Right lobe of liver (tissue), 6 donors: ENCODE results near the gene KDM8. TPM values are rescaled to one million over a fixed set of nuclear protein-coding genes. Genes with fewer than 3 reads are reported as not detected.

Experiments
- ATAC-seq, 4 donors: fragments of 200-7000 bp; cut with Tn5 transposase; one replicate each; pipeline ENCODE4 v1.9.1; 2020; ENCODE audit warnings: mild to moderate bottlenecking in 4 of 4, moderate library complexity in 4 of 4
- DNase-seq, 3 donors: peaks; one replicate each; pipeline ENCODE4 v3.0.0-alpha.2; 2020
- H3K27ac ChIP-seq, 3 donors: fragments of 200-600 bp; one replicate each; pipeline ENCODE4 v1.8.0; 2022
- H3K27me3 ChIP-seq, 2 donors: fragments of 200-600 bp; one replicate each; pipeline ENCODE4 v1.8.0; 2022
- H3K36me3 ChIP-seq, 4 donors: fragments of 200-600 bp; sonication (generic) in 1 of 4; one replicate each; pipeline versions ENCODE4 v1.5.1 to v1.8.0; 2017 to 2022; ENCODE audit warnings: control low read depth in 1 of 4
- H3K4me1 ChIP-seq, 4 donors: fragments of 200-600 bp; sonication (generic) in 1 of 4; one replicate each; pipeline versions ENCODE4 v1.5.1 to v1.8.0; 2017 to 2022; ENCODE audit warnings: control low read depth in 1 of 4
- H3K4me3 ChIP-seq, 3 donors: fragments of 200-600 bp; one replicate each; pipeline ENCODE4 v1.8.0; 2022
- H3K9me3 ChIP-seq, 4 donors: fragments of 200-600 bp; sonication (generic) in 1 of 4; one replicate each; pipeline versions ENCODE4 v1.5.1 to v1.8.0; 2017 to 2022; ENCODE audit warnings: control low read depth in 1 of 4
- CTCF ChIP-seq, 4 donors: fragments of 200-600 bp in 3 of 4; fragments of 450-650 bp in 1 of 4; IDR thresholded peaks; one replicate each; pipeline versions ENCODE4 v1.5.1 to v1.8.0; 2016 to 2022; ENCODE audit warnings: antibody characterized with exemption in 4 of 4, mild to moderate bottlenecking in 2 of 4
- POLR2A ChIP-seq: fragments of 450-650 bp; IDR thresholded peaks from one replicate; pipeline ENCODE4 v1.6.1; 2017; ENCODE audit warnings: antibody characterized with exemption, mild to moderate bottlenecking
- WGBS: methylation state at CpG from one replicate; pipeline ENCODE4 v1.1.6; 2018; ENCODE audit warnings: low coverage, low lambda C conversion rate; ENCODE audit not compliant: insufficient coverage; ENCODE audit errors: missing lambda C conversion rate; 5-methylcytosine and 5-hydroxymethylcytosine counted together
- intact Hi-C, 2 donors: fragments of 100-400 bp; cut with DNase I; formaldehyde crosslinking; loops; one replicate each; pipeline versions ENCODE4 v1.11.2 to v1.14.1; 2022
- total RNA-seq, 6 experiments: library from RNA; depleted of rRNA in 2 of 6; stranded (reverse); fragments of >200 nt in 2 of 6; fragmentation: NEBNext Ultra II Directional in 3 of 6; extraction: Animal tissue kit (Norgen Biotek cat#: 25700) in 3 of 6; gene quantifications; one replicate each; pipeline versions ENCODE4 v1.1.0 to v1.2.4, GENCODE V29; 2016 to 2023
- donor health status: DM: no; HTN: yes; CAD: no.
- donor health status: DM: no; HTN: no; CAD: no.
- donor health status: DM: no; HTN: no; CAD: no.
- donor health status: DM: no; HTN: yes; CAD: no.
- donor health status: DM: no; HTN: yes; CAD: no.

The KDM8 gene
- total RNA-seq, 6 experiments from 2014 or later = 11.2 to 153 (median 66.7) TPM

- WGBS = no CpG with 5 or more reads among the region's 8 CpGs
- intact Hi-C loops = loop anchor here (10.0 kb wide), 2 partner anchors 48 to 232 kb away; no protein-coding TSS in a partner anchor
- DNase-seq = no peak
- TF ChIP-seq CTCF (IDR thresholded peaks at IDR 0.05) (no peak), POLR2A (no peak)
- no peak overlapping the region for H3K4me3 ChIP-seq
- H3K9me3 ChIP-seq = no peaks in the 10 kb centered on the region
- ATAC-seq = peak in 2 of 4 donors; percentile 1 to 12
- H3K27me3 ChIP-seq = no peaks in the 10 kb centered on the region
- peaks cover 0 to 26% (median 14%) of the 10 kb centered on the region in 4 donors for H3K4me1 ChIP-seq
- H3K36me3 ChIP-seq = peaks cover 0 to 23% (median 1%) of the 10 kb centered on the region in 4 donors
- H3K27ac ChIP-seq = no peak overlapping the region
Observed at GRCh38 chr16:27223226-27223610, 19.9 kb downstream of the KDM8 start.

- ATAC-seq (peak in 1 of 4 donors; percentile 0), DNase-seq (peak in 1 of 3 donors; percentile 43)
- H3K9me3 ChIP-seq = no peaks in the 10 kb centered on the region
- peaks cover 0 to 20% (median 1%) of the 10 kb centered on the region in 4 donors for H3K36me3 ChIP-seq
- TF ChIP-seq POLR2A (no peak), CTCF (IDR thresholded peaks at IDR 0.05) (no peak)
- no peaks in the 10 kb centered on the region for H3K27me3 ChIP-seq
- peaks cover 0 to 26% (median 14%) of the 10 kb centered on the region in 4 donors for H3K4me1 ChIP-seq
- intact Hi-C loops = loop anchor here (10.0 kb wide), 2 partner anchors 49 to 231 kb away; no protein-coding TSS in a partner anchor
- H3K4me3 ChIP-seq = no peak overlapping the region
- no peak overlapping the region for H3K27ac ChIP-seq
- WGBS = 8% methylated on average over 2 of the region's 6 CpGs
Observed at GRCh38 chr16:27223701-27224100, 20.4 kb downstream of the KDM8 start.

- no peaks in the 10 kb centered on the region for H3K27me3 ChIP-seq
- intact Hi-C loops = loop anchor here (10.0 kb wide), 2 partner anchors 50 to 230 kb away; no protein-coding TSS in a partner anchor
- TF ChIP-seq POLR2A = peak; percentile 21
- no peak for TF ChIP-seq CTCF (IDR thresholded peaks at IDR 0.05)
- no peak overlapping the region for H3K4me3 ChIP-seq
- peaks cover 0 to 17% (median 0%) of the 10 kb centered on the region in 4 donors for H3K36me3 ChIP-seq
- WGBS = 40% methylated on average over 1 of the region's 14 CpGs
- DNase-seq (peak in 1 of 3 donors; percentile 52), ATAC-seq (peak in 2 of 4 donors; percentile 30 to 36)
- H3K4me1 ChIP-seq = peaks cover 0 to 26% (median 14%) of the 10 kb centered on the region in 4 donors
- no peaks in the 10 kb centered on the region for H3K9me3 ChIP-seq
- no peak overlapping the region for H3K27ac ChIP-seq
Observed at GRCh38 chr16:27224271-27224737, 21.0 kb downstream of the KDM8 start.

GRCh38 chr16:27224741-27225300 lies 21.5 kb downstream of the KDM8 start:
- TF ChIP-seq CTCF (IDR thresholded peaks at IDR 0.05) (no peak), POLR2A (no peak)
- DNase-seq (peak in 1 of 3 donors; percentile 24), ATAC-seq (no peak)
- 30% methylated on average over 2 of the region's 19 CpGs for WGBS
- Histone ChIP-seq H3K9me3 (no peaks in the 10 kb centered on the region), H3K27ac (no peak overlapping the region), H3K36me3 (peaks cover 0 to 12% (median 1%) of the 10 kb centered on the region in 4 donors), H3K4me3 (no peak overlapping the region), H3K4me1 (peaks cover 0 to 26% (median 14%) of the 10 kb centered on the region in 4 donors), H3K27me3 (no peaks in the 10 kb centered on the region)
- intact Hi-C loops = loop anchor here (10.0 kb wide), 2 partner anchors 50 to 230 kb away; no protein-coding TSS in a partner anchor
